Cardiac muscle cell (in vitro differentiated cells and primary cell): ENCODE results near the gene TMTC4. TPM values are rescaled to one million over a fixed set of nuclear protein-coding genes. Genes with fewer than 3 reads are reported as not detected.

ENCODE experiments used
- DNase-seq, 2 donors: peaks; one replicate each; pipeline versions ENCODE4 v3.0.0 to v3.0.0-alpha.2; 2010 to 2017; ENCODE audit warnings: low read depth in 1 of 2, low spot score in 1 of 2
- H3K27ac ChIP-seq: fragments of 200-600 bp; sonication (generic); 2 replicates; pipeline ENCODE4 v1.5.1; 2016
- H3K27me3 ChIP-seq: fragments of 200-600 bp; sonication (generic); 2 replicates; pipeline ENCODE4 v1.6.0; 2016; ENCODE audit warnings: control low read depth
- H3K36me3 ChIP-seq: fragments of 200-600 bp; sonication (generic); 2 replicates; pipeline ENCODE4 v1.5.1; 2016; ENCODE audit warnings: control low read depth
- H3K4me1 ChIP-seq: fragments of 200-600 bp; sonication (generic); 2 replicates; pipeline ENCODE4 v1.8.1; 2017; ENCODE audit warnings: low read depth, mild to moderate bottlenecking, mixed run types
- H3K4me3 ChIP-seq: fragments of 200-600 bp; sonication (generic); 2 replicates; pipeline ENCODE4 v1.5.1; 2016; ENCODE audit warnings: mild to moderate bottlenecking
- H3K9me3 ChIP-seq: fragments of 200-600 bp; sonication (generic); 2 replicates; pipeline ENCODE4 v1.5.1; 2017; ENCODE audit warnings: low read depth, mild to moderate bottlenecking, control low read depth
- CTCF ChIP-seq: IDR thresholded peaks from 2 replicates; pipeline ENCODE4 v1.5.1; 2012; ENCODE audit warnings: low read depth, mild to moderate bottlenecking, low read length
- polyA plus RNA-seq: library from polyadenylated mRNA; unstranded; fragments of >200 nt; fragmentation: Nextera tagmentation; extraction: Ambion mirVana; gene quantifications from 2 replicates; pipeline ENCODE4 v1.2.1, GENCODE V29; 2016
- total RNA-seq: library from RNA; depleted of rRNA; stranded (reverse); fragments of >200 nt; gene quantifications from 2 replicates; pipeline ENCODE4 v1.2.3, GENCODE V29; 2016

Gene TMTC4
- total and polyA plus RNA-seq, 2 experiments from 2014 or later = 25.6 to 29.3 TPM

DNA sequence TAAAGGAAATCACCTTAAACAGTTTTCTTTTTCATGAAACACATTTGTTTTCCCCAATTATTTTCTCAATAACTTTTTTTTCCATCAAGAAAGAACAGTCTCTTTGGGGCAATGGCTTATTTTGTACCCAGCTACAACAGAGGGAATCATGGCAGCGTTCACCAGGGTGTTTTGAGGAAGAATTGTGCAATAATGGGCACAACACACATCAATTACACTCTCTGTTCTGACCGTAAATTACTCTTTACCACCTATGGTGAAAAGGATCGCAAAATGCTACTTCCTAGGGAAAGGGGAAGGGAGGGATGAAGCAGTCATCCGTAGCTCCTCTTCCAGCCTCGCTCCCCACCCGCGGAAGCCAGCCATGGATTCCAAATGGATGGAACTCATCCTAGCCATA is 38.6 kb downstream of the TMTC4 start:
- H3K4me1 ChIP-seq = peaks cover 20% of the 10 kb centered on the region
- H3K36me3 ChIP-seq = peaks cover 10% of the 10 kb centered on the region
- no peaks in the 10 kb centered on the region for H3K27me3 ChIP-seq
- no peaks in the 10 kb centered on the region for H3K9me3 ChIP-seq
- TF ChIP-seq CTCF = no peak
- H3K27ac ChIP-seq = no peak overlapping the region
- H3K4me3 ChIP-seq = no peak overlapping the region
- DNase-seq = no peak

GRCh38 chr13:100634696-100635095 is 39.9 kb downstream of the TMTC4 start:
- DNase-seq = no peak
- Histone ChIP-seq H3K4me3 (no peak overlapping the region), H3K4me1 (peaks cover 20% of the 10 kb centered on the region), H3K9me3 (no peaks in the 10 kb centered on the region), H3K27me3 (no peaks in the 10 kb centered on the region), H3K36me3 (peaks cover 10% of the 10 kb centered on the region), H3K27ac (no peak overlapping the region)
- TF ChIP-seq CTCF = no peak

DNA sequence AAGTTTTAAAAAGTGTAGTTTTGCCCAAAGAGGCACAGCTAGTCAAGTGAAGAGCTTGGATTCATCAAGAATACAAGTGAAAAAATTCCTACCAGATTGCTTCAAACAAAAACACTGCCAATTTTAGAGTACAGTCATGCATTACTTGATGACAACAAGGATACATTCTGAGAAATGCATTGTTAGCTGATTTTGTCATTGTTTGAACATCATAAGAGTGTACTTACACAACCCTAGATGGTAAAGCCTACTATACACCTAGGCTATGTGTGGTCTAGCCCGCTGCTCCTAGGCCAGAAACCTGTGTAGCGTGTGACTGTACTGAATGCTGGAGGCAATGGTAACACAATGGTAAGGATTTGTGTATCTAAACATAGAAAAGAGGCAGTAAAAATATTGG is 41.1 kb downstream of the TMTC4 start:
- H3K36me3 ChIP-seq = peaks cover 10% of the 10 kb centered on the region

DNA sequence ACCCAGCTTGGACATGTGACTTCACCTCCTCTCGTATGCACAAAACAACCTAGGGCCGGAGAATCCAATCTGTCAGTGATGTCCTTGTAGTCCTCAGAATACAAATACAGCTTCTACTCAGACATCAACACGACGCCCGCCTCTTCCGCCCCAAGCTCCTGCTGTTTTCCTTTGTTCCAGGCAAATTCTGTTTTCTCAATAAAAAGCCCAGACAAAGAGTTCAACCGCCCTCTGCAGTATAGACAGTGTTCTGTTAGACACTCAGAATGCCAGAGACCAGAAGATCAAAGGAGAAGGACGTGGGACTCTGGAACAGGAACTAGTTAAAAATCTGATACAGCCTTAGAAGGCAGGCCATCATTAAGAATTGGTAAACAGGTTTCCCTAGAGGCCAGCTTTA is 44.0 kb downstream of the TMTC4 start:
- H3K27me3 ChIP-seq = no peaks in the 10 kb centered on the region
- H3K4me3 ChIP-seq = no peak overlapping the region
- H3K36me3 ChIP-seq = peaks cover 22% of the 10 kb centered on the region
- H3K9me3 ChIP-seq = no peaks in the 10 kb centered on the region
- H3K27ac ChIP-seq = no peak overlapping the region
- H3K4me1 ChIP-seq = no peaks in the 10 kb centered on the region
- DNase-seq = no peak
- no peak for TF ChIP-seq CTCF

More for the DNA sequence above, 41.1 kb downstream of the TMTC4 start:
- Histone ChIP-seq H3K9me3 (no peaks in the 10 kb centered on the region), H3K27me3 (no peaks in the 10 kb centered on the region), H3K4me1 (peaks cover 14% of the 10 kb centered on the region), H3K4me3 (no peak overlapping the region), H3K27ac (no peak overlapping the region)
- TF ChIP-seq CTCF = no peak
- peak in 1 of 2 donors; percentile 60 for DNase-seq

DNA sequence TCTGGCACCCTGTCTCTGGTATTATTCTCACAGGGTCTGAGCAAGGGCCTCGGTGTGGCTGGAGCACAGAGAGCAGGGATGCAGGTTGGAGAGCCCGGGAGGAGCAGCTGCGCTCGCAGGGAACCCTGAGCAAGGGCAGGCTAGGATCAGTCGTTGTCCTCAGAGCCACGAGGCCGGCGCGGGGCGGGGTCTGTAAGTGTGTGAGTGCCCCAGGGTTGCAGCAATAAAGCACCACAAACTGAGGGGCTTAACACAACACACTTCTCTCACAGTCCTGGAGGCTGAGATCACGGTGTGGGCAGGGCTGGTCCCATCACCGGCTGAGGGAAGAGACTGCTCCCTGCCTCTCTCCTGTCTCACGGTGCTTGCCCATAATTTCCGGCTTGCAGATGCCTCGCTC is 47.5 kb downstream of the TMTC4 start:
- no peaks in the 10 kb centered on the region for H3K4me1 ChIP-seq
- H3K36me3 ChIP-seq = peaks cover 13% of the 10 kb centered on the region
- no peaks in the 10 kb centered on the region for H3K9me3 ChIP-seq
- no peak for TF ChIP-seq CTCF
- no peaks in the 10 kb centered on the region for H3K27me3 ChIP-seq
- no peak overlapping the region for H3K27ac ChIP-seq
- DNase-seq = no peak
- no peak overlapping the region for H3K4me3 ChIP-seq

DNA sequence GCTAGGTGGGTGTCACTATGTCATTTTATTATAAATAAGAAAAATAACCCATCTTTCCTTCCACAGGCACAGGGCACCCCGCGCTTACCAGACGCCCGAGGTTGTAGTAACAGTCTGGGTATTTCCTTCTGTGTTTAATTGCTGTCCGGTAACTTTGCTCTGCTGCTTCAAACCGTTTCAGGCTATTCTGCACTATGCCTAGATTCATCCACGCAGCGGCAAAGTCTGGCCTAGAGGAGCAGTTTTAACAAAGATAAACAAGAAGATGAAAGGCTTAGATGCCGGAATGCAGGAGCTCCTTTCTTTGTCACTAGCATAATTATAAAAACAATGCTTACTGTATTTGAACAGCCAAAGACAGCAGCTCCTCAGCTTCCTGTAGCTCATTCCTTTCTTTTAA is 49.1 kb downstream of the TMTC4 start:
- Histone ChIP-seq H3K4me3 (no peak overlapping the region), H3K27ac (no peak overlapping the region), H3K9me3 (no peaks in the 10 kb centered on the region), H3K4me1 (no peaks in the 10 kb centered on the region), H3K36me3 (peaks cover 13% of the 10 kb centered on the region), H3K27me3 (no peaks in the 10 kb centered on the region)
- DNase-seq = no peak
- no peak for TF ChIP-seq CTCF
